ENCODE measurements around the gene ATG14. TPM values are rescaled to one million over a fixed set of nuclear protein-coding genes. Genes with fewer than 3 reads are reported as not detected.
A peak's percentile ranks its signal among the peaks of the same experiment; 100 is the strongest.

Gene ATG14
- total RNA-seq, 1 donor from 2014 or later: 11.1 TPM

DNA sequence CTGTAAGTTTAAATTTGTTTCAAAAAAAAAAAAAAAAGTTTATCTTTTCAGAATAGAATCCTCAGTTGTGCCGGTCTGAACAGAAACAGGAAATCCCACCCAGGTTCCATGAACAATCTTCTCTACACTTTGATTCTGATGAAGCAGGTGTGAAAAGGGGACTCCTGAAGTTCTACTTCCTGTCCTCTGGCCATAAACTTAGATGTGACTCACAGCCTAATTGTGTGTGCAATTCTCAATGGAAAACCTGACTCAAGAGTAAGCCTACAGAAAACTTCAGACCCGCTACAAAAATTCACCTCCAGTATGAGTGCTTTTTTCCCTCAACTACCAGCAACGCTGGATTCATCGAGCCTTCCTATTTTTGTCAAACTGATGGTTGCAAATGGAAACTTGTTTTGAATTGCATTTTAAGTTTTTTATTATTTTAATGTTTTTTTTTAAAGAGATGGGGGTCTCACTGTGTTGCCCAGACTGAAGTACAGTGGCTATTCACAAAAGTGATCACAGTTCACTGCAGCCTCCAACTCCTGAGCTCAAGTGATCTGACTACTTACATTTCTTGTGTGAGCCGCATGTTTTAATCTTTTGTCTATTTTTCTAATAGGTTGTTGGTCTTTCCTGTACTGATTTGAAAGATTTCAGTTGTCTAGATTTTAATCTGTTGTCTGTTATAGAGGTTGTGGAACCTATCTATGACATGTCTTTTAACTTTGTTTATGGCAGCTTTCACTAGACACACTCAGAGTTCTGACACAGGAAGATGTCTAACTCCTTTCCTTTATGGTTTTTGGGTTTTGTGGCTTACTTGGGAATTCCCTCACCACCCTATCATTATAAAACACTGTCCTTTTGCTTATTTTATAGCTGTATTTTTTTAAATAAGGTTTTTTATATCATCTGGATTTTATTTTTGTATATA lies 37.6 kb downstream of the ATG14 start:
- TF ChIP-seq, protein P1, sequence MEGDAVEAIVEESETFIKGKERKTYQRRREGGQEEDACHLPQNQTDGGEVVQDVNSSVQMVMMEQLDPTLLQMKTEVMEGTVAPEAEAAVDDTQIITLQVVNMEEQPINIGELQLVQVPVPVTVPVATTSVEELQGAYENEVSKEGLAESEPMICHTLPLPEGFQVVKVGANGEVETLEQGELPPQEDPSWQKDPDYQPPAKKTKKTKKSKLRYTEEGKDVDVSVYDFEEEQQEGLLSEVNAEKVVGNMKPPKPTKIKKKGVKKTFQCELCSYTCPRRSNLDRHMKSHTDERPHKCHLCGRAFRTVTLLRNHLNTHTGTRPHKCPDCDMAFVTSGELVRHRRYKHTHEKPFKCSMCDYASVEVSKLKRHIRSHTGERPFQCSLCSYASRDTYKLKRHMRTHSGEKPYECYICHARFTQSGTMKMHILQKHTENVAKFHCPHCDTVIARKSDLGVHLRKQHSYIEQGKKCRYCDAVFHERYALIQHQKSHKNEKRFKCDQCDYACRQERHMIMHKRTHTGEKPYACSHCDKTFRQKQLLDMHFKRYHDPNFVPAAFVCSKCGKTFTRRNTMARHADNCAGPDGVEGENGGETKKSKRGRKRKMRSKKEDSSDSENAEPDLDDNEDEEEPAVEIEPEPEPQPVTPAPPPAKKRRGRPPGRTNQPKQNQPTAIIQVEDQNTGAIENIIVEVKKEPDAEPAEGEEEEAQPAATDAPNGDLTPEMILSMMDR (IDR thresholded peaks at IDR 0.05): no peak
- Mint-ChIP-seq H3K9me3 (ENCODE audit: low read depth) (no peaks in the 10 kb centered on the region), H3K4me3 (ENCODE audit: unreplicated experiment) (no peak overlapping the region), H3K4me1 (ENCODE audit: low read depth) (peaks cover 8% of the 10 kb centered on the region), H3K27me3 (ENCODE audit: low read depth) (no peaks in the 10 kb centered on the region), H3K36me3 (ENCODE audit: low read depth) (peaks cover 22% of the 10 kb centered on the region), H3K27ac (ENCODE audit: unreplicated experiment) (no peak overlapping the region)
- no peak for DNase-seq (ENCODE audit: low spot score)

DNA sequence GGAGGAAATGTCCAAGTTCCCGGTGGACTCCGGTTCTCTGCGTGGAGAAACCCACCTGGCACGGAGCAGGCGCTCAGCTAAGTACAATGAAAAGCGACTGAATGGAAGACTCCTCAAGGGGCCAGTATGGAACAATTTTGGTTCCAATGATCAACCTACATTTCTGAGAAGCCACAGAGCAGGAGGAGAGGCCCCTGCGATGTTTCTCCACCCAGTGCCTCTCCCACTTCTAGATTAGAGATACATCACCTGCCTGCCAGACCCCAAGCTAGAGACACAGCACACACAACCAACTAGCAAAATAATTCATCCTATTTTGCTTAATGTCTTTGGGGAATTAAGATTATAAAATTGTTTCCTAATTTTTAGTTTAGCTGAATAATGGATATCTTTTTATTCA lies 38.8 kb downstream of the ATG14 start:
- no peaks in the 10 kb centered on the region for H3K9me3 Mint-ChIP-seq (ENCODE audit: low read depth)
- peaks cover 22% of the 10 kb centered on the region for H3K36me3 Mint-ChIP-seq (ENCODE audit: low read depth)
- TF ChIP-seq, protein P1 (IDR thresholded peaks at IDR 0.05): no peak
- H3K27ac Mint-ChIP-seq (ENCODE audit: unreplicated experiment): no peak overlapping the region
- DNase-seq (ENCODE audit: low spot score): no peak
- no peak overlapping the region for H3K4me3 Mint-ChIP-seq (ENCODE audit: unreplicated experiment)
- H3K27me3 Mint-ChIP-seq (ENCODE audit: low read depth): no peaks in the 10 kb centered on the region
- H3K4me1 Mint-ChIP-seq (ENCODE audit: low read depth): peaks cover 15% of the 10 kb centered on the region

DNA sequence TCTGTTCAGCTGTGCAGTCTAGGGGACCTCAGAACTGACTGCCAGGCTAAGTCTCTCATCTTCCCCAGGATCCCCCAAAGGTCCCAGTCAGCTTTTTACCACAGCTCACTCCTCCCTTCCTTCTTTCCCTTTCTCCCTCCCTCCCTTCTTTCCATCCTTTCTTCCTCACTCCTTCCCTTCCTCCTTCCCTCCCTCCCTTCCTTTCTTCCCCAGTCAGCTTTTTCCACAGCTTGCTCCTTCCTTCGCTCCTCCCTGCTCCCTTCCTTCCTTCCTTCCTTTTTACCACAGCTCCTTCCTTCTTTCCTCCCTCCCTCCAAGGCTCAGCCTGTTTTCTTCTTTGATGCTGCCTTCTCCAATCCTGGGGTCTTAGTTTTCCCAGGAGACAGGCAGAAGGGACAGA lies 39.2 kb downstream of the ATG14 start:
- Mint-ChIP-seq H3K27ac (ENCODE audit: unreplicated experiment) (peak overlapping the region; percentile 18), H3K4me1 (ENCODE audit: low read depth) (peaks cover 15% of the 10 kb centered on the region), H3K4me3 (ENCODE audit: unreplicated experiment) (no peak overlapping the region), H3K36me3 (ENCODE audit: low read depth) (peaks cover 25% of the 10 kb centered on the region), H3K9me3 (ENCODE audit: low read depth) (no peaks in the 10 kb centered on the region), H3K27me3 (ENCODE audit: low read depth) (no peaks in the 10 kb centered on the region)
- TF ChIP-seq, protein P1 (IDR thresholded peaks at IDR 0.05): no peak
- DNase-seq (ENCODE audit: low spot score): no peak

DNA sequence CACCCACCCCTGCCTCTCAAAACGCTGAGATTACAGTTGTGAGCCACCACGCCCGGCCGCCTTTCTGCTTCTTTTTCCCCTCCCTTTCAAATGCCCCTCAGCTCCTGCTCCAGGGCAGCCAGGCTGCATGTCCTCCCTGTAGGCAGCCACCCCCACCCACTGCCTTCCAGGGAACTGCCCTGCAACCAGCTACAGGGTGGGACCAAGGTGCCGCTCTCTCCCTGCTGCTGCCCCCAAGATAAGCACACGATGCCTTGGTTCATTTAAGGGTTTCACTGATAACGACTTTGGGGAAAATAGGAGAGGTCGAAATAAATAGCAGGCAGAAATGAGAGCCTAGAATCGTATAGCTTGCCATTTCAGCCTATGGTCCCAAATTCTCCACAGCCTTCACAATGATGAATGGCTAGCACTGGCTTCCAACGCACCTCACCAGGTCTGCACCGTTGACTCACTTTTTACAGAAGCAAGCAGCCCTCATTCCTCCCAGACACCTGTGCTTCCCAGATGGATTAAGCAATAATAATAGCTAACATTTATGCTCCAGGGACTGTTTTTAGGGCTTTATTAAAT lies 40.7 kb downstream of the ATG14 start:
- DNase-seq (ENCODE audit: low spot score): no peak
- H3K27ac Mint-ChIP-seq (ENCODE audit: unreplicated experiment): no peak overlapping the region
- H3K36me3 Mint-ChIP-seq (ENCODE audit: low read depth): peaks cover 15% of the 10 kb centered on the region
- no peaks in the 10 kb centered on the region for H3K9me3 Mint-ChIP-seq (ENCODE audit: low read depth)
- no peak overlapping the region for H3K4me3 Mint-ChIP-seq (ENCODE audit: unreplicated experiment)
- TF ChIP-seq, protein P1 (IDR thresholded peaks at IDR 0.05): no peak
- H3K27me3 Mint-ChIP-seq (ENCODE audit: low read depth): no peaks in the 10 kb centered on the region
- H3K4me1 Mint-ChIP-seq (ENCODE audit: low read depth): peaks cover 21% of the 10 kb centered on the region

DNA sequence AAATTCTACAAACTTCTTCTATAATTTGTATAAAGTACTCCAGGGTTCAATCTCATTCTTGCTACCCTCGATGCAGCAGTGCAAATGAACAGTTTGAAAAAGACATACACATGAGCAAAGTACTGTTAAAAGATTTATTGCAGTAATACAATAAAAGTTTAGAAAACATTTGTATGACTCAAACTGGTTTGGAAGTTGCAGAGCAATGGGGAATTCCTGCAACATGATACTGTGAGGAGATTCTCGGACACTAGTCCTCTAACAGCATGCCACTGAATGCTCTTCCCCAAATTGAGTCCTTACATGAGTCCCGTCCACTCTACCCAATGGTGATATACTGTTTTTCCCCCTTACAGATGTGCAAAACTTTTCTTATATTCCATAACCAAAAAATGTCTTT lies 45.4 kb downstream of the ATG14 start:
- H3K4me3 Mint-ChIP-seq (ENCODE audit: unreplicated experiment): no peak overlapping the region
- no peaks in the 10 kb centered on the region for H3K27me3 Mint-ChIP-seq (ENCODE audit: low read depth)
- TF ChIP-seq, protein P1 (IDR thresholded peaks at IDR 0.05): no peak
- no peaks in the 10 kb centered on the region for H3K9me3 Mint-ChIP-seq (ENCODE audit: low read depth)
- peaks cover 22% of the 10 kb centered on the region for H3K36me3 Mint-ChIP-seq (ENCODE audit: low read depth)
- H3K27ac Mint-ChIP-seq (ENCODE audit: unreplicated experiment): no peak overlapping the region
- no peak for DNase-seq (ENCODE audit: low spot score)
- peaks cover 21% of the 10 kb centered on the region for H3K4me1 Mint-ChIP-seq (ENCODE audit: low read depth)

Data from chondrocyte (in vitro differentiated cells).